GM12878 (cell line): ENCODE data around the gene ATP13A2. TPM values are rescaled to one million over a fixed set of nuclear protein-coding genes. Genes with fewer than 3 reads are reported as not detected.

ENCODE experiments used
- MXI1 ChIP-seq: fragments of 150-350 bp; IDR thresholded peaks from 2 replicates; pipeline ENCODE4 v1.6.1; 2011; ENCODE audit warnings: low read depth, mild to moderate bottlenecking, inconsistent platforms, low read length, improper control_type of control experiment
- POLR2A ChIP-seq: IDR thresholded peaks from 2 replicates; pipeline ENCODE4 v1.6.1; 2011; ENCODE audit warnings: low read depth, mild to moderate bottlenecking, low read length
- SREBF2 ChIP-seq: IDR thresholded peaks from 2 replicates; pipeline ENCODE4 v1.6.1; 2012; ENCODE audit warnings: mild to moderate bottlenecking, low read length
- SRF ChIP-seq, 2 experiments: IDR thresholded peaks; 2 replicates each; pipeline ENCODE4 v1.6.1; 2011; ENCODE audit warnings: low read depth in 2 of 2, low read length in 2 of 2, mild to moderate bottlenecking in 1 of 2, moderate library complexity in 1 of 2
- polyA plus RNA-seq, 11 experiments: library from polyadenylated mRNA; depleted of rRNA in 4 of 11; unstranded in 6 of 11; stranded (reverse) in 5 of 11; fragments of >200 nt; fragmentation: Nextera tagmentation in 4 of 11; fragmentation: Illumina TruSeq in 1 of 11; extraction: Ambion mirVana in 4 of 11; extraction: Trizol in 1 of 11; gene quantifications; 1 replicate in 1 of 11; 2 replicates in 10 of 11; pipeline versions ENCODE4 v1.2.1 to v1.2.3, GENCODE V29; 2011 to 2016; ENCODE audit warnings: inconsistent platforms in 2 of 11, missing spikeins in 2 of 11, low read depth in 1 of 11
- total RNA-seq, 4 experiments: library from RNA; depleted of rRNA in 3 of 4; stranded (reverse); fragments of >200 nt in 3 of 4; fragmentation: Illumina TruSeq in 1 of 4; extraction: Trizol in 1 of 4; gene quantifications; 2 replicates each; pipeline versions ENCODE4 v1.2.1 to v1.2.3, GENCODE V29; 2013 to 2021
- TF ChIP-seq, protein P1 (sequence below): IDR thresholded peaks from 2 replicates; pipeline ENCODE4 v1.6.1; 2011; ENCODE audit warnings: borderline replicate concordance, low read depth, mild to moderate bottlenecking, moderate library complexity, low read length; ENCODE audit not compliant: insufficient read depth, poor library complexity, severe bottlenecking
- TF ChIP-seq, protein P2 (sequence below): fragments of 450-650 bp; IDR thresholded peaks from 2 replicates; pipeline ENCODE4 v1.6.1; 2017; ENCODE audit warnings: antibody characterized with exemption, mild to moderate bottlenecking, moderate library complexity
- TF ChIP-seq, protein P3 (sequence below): fragments of 450-650 bp; IDR thresholded peaks from 2 replicates; pipeline ENCODE4 v1.6.1; 2014; ENCODE audit warnings: mild to moderate bottlenecking
- TF ChIP-seq, protein P4 (sequence below): fragments of 450-650 bp; conservative IDR thresholded peaks from 2 replicates; pipeline ENCODE4 v1.6.1; 2017; ENCODE audit warnings: mild to moderate bottlenecking, moderate library complexity

ATP13A2 gene
- total and polyA plus RNA-seq, 10 of the 15 experiments (the other 5 are each of a cell fraction or from before 2014, with no cell fraction given) = 0.24 to 30.5 (median 8.0) TPM

DNA sequence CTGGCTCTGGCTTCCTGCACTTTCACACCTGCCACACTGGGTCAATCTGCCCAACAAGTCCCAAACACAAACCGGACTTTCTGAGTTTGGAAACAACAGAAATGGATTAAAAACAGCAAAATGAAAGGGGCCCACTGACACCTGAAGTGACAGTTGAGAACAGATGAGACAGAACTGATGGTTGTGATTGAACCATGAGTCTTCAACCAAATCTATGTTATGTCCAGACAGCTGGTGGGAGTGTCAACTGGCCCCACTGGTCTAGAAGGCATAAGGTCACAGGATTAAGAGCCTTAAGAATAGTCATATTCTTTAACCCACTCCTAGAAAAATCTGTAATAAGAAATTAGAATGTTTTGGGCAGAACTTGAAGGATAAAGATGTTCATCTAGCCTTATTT, 13.0 kb upstream of the ATP13A2 start (continued):
- TF ChIP-seq, protein P1, sequence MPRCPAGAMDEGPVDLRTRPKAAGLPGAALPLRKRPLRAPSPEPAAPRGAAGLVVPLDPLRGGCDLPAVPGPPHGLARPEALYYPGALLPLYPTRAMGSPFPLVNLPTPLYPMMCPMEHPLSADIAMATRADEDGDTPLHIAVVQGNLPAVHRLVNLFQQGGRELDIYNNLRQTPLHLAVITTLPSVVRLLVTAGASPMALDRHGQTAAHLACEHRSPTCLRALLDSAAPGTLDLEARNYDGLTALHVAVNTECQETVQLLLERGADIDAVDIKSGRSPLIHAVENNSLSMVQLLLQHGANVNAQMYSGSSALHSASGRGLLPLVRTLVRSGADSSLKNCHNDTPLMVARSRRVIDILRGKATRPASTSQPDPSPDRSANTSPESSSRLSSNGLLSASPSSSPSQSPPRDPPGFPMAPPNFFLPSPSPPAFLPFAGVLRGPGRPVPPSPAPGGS = no peak
- TF ChIP-seq POLR2A (no peak), MXI1 (no peak), SRF (IDR thresholded peaks at IDR 0.05; ENCODE audit: low read depth in 2 of 2, low read length in 2 of 2) (no peak), SREBF2 (no peak)
- TF ChIP-seq, protein P2, sequence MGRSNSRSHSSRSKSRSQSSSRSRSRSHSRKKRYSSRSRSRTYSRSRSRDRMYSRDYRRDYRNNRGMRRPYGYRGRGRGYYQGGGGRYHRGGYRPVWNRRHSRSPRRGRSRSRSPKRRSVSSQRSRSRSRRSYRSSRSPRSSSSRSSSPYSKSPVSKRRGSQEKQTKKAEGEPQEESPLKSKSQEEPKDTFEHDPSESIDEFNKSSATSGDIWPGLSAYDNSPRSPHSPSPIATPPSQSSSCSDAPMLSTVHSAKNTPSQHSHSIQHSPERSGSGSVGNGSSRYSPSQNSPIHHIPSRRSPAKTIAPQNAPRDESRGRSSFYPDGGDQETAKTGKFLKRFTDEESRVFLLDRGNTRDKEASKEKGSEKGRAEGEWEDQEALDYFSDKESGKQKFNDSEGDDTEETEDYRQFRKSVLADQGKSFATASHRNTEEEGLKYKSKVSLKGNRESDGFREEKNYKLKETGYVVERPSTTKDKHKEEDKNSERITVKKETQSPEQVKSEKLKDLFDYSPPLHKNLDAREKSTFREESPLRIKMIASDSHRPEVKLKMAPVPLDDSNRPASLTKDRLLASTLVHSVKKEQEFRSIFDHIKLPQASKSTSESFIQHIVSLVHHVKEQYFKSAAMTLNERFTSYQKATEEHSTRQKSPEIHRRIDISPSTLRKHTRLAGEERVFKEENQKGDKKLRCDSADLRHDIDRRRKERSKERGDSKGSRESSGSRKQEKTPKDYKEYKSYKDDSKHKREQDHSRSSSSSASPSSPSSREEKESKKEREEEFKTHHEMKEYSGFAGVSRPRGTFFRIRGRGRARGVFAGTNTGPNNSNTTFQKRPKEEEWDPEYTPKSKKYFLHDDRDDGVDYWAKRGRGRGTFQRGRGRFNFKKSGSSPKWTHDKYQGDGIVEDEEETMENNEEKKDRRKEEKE = no peak
- TF ChIP-seq, protein P3, sequence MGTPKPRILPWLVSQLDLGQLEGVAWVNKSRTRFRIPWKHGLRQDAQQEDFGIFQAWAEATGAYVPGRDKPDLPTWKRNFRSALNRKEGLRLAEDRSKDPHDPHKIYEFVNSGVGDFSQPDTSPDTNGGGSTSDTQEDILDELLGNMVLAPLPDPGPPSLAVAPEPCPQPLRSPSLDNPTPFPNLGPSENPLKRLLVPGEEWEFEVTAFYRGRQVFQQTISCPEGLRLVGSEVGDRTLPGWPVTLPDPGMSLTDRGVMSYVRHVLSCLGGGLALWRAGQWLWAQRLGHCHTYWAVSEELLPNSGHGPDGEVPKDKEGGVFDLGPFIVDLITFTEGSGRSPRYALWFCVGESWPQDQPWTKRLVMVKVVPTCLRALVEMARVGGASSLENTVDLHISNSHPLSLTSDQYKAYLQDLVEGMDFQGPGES = no peak
- TF ChIP-seq, protein P4, sequence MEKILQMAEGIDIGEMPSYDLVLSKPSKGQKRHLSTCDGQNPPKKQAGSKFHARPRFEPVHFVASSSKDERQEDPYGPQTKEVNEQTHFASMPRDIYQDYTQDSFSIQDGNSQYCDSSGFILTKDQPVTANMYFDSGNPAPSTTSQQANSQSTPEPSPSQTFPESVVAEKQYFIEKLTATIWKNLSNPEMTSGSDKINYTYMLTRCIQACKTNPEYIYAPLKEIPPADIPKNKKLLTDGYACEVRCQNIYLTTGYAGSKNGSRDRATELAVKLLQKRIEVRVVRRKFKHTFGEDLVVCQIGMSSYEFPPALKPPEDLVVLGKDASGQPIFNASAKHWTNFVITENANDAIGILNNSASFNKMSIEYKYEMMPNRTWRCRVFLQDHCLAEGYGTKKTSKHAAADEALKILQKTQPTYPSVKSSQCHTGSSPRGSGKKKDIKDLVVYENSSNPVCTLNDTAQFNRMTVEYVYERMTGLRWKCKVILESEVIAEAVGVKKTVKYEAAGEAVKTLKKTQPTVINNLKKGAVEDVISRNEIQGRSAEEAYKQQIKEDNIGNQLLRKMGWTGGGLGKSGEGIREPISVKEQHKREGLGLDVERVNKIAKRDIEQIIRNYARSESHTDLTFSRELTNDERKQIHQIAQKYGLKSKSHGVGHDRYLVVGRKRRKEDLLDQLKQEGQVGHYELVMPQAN = no peak
- TF ChIP-seq, all 136 proteins: peak for 0
